HEK293 (cell line): Measurements from ENCODE around the gene MTX2.
A peak's percentile ranks its signal among the peaks of the same experiment; 100 is the strongest.

Experiments
- GLIS2 ChIP-seq: fragments of 450-650 bp; formaldehyde crosslinking; IDR thresholded peaks from 2 replicates; pipeline ENCODE4 v1.5.1; 2016; ENCODE audit warnings: missing biosample characterization, missing genetic modification characterization
- IKZF3 ChIP-seq: fragments of 450-650 bp; IDR thresholded peaks from 2 replicates; pipeline ENCODE4 v1.5.0; 2018; ENCODE audit warnings: missing biosample characterization, mild to moderate bottlenecking, missing genetic modification characterization, moderate library complexity
- KLF16 ChIP-seq: fragments of 450-650 bp; formaldehyde crosslinking; IDR thresholded peaks from 2 replicates; pipeline ENCODE4 v1.5.1; 2017; ENCODE audit warnings: missing biosample characterization, missing genetic modification characterization
- PRDM2 ChIP-seq: fragments of 450-650 bp; formaldehyde crosslinking; IDR thresholded peaks from 2 replicates; pipeline ENCODE4 v1.5.1; 2016; ENCODE audit warnings: missing biosample characterization, missing genetic modification characterization, borderline replicate concordance
- PRDM6 ChIP-seq: fragments of 450-650 bp; formaldehyde crosslinking; IDR thresholded peaks from 2 replicates; pipeline ENCODE4 v1.5.1; 2017; ENCODE audit warnings: missing biosample characterization, missing genetic modification characterization
- SP7 ChIP-seq: fragments of 450-650 bp; formaldehyde crosslinking; IDR thresholded peaks from 2 replicates; pipeline ENCODE4 v1.5.1; 2016; ENCODE audit warnings: missing biosample characterization, missing genetic modification characterization
- ZBTB8A ChIP-seq: fragments of 450-650 bp; formaldehyde crosslinking; IDR thresholded peaks from 2 replicates; pipeline ENCODE4 v1.5.1; 2016; ENCODE audit warnings: missing biosample characterization, missing genetic modification characterization
- ZFHX2 ChIP-seq: fragments of 450-650 bp; formaldehyde crosslinking; conservative IDR thresholded peaks from 2 replicates; pipeline ENCODE4 v1.5.1; 2016; ENCODE audit warnings: missing biosample characterization, missing genetic modification characterization
- ZFP69B ChIP-seq: fragments of 450-650 bp; formaldehyde crosslinking; IDR thresholded peaks from 2 replicates; pipeline ENCODE4 v1.5.1; 2016; ENCODE audit warnings: missing biosample characterization, missing genetic modification characterization
- ZNF155 ChIP-seq: fragments of 450-650 bp; formaldehyde crosslinking; IDR thresholded peaks from 2 replicates; pipeline ENCODE4 v1.5.1; 2016; ENCODE audit warnings: missing biosample characterization, missing genetic modification characterization
- ZNF280C ChIP-seq: fragments of 450-650 bp; formaldehyde crosslinking; IDR thresholded peaks from 2 replicates; pipeline ENCODE4 v1.5.1; 2016; ENCODE audit warnings: missing biosample characterization, missing genetic modification characterization
- ZNF449 ChIP-seq: fragments of 450-650 bp; formaldehyde crosslinking; IDR thresholded peaks from 2 replicates; pipeline ENCODE4 v1.5.1; 2017; ENCODE audit warnings: missing biosample characterization, mild to moderate bottlenecking, missing genetic modification characterization, moderate library complexity
- ZNF768 ChIP-seq: fragments of 450-650 bp; formaldehyde crosslinking; IDR thresholded peaks from 2 replicates; pipeline ENCODE4 v1.5.1; 2018; ENCODE audit warnings: missing biosample characterization, mild to moderate bottlenecking, missing genetic modification characterization
- ZNF776 ChIP-seq: fragments of 450-650 bp; formaldehyde crosslinking; IDR thresholded peaks from 2 replicates; pipeline ENCODE4 v1.5.0; 2017; ENCODE audit warnings: missing biosample characterization, missing genetic modification characterization, borderline replicate concordance
- ZNF785 ChIP-seq: fragments of 450-650 bp; formaldehyde crosslinking; IDR thresholded peaks from 2 replicates; pipeline ENCODE4 v1.5.1; 2016; ENCODE audit warnings: missing biosample characterization, missing genetic modification characterization
- TF ChIP-seq, protein P1 (sequence below): fragments of 450-650 bp; formaldehyde crosslinking; IDR thresholded peaks from 2 replicates; pipeline ENCODE4 v1.5.1; 2016; ENCODE audit warnings: missing biosample characterization, missing genetic modification characterization
- TF ChIP-seq, protein P2 (sequence below): fragments of 450-650 bp; formaldehyde crosslinking; optimal IDR thresholded peaks from 2 replicates; pipeline ENCODE3; 2016; ENCODE audit warnings: missing biosample characterization, mild to moderate bottlenecking, missing genetic modification characterization
- TF ChIP-seq, protein P3 (sequence below): fragments of 450-650 bp; IDR thresholded peaks from 2 replicates; pipeline ENCODE4 v1.5.1; 2018; ENCODE audit warnings: missing biosample characterization, mild to moderate bottlenecking, missing genetic modification characterization
- TF ChIP-seq, protein P4 (sequence below): fragments of 450-650 bp; formaldehyde crosslinking; IDR thresholded peaks from 2 replicates; pipeline ENCODE4 v1.5.1; 2017; ENCODE audit warnings: missing biosample characterization, missing genetic modification characterization

Gene MTX2

GRCh38 chr2:176293334-176293733 lies 24.1 kb downstream of the MTX2 start (continued):
- TF ChIP-seq PRDM6: no peak
- TF ChIP-seq ZBTB8A (tag by site-specific recombination): no peak
- TF ChIP-seq ZNF768 (tag by site-specific recombination): no peak
- no peak for TF ChIP-seq IKZF3
- TF ChIP-seq, protein P1, sequence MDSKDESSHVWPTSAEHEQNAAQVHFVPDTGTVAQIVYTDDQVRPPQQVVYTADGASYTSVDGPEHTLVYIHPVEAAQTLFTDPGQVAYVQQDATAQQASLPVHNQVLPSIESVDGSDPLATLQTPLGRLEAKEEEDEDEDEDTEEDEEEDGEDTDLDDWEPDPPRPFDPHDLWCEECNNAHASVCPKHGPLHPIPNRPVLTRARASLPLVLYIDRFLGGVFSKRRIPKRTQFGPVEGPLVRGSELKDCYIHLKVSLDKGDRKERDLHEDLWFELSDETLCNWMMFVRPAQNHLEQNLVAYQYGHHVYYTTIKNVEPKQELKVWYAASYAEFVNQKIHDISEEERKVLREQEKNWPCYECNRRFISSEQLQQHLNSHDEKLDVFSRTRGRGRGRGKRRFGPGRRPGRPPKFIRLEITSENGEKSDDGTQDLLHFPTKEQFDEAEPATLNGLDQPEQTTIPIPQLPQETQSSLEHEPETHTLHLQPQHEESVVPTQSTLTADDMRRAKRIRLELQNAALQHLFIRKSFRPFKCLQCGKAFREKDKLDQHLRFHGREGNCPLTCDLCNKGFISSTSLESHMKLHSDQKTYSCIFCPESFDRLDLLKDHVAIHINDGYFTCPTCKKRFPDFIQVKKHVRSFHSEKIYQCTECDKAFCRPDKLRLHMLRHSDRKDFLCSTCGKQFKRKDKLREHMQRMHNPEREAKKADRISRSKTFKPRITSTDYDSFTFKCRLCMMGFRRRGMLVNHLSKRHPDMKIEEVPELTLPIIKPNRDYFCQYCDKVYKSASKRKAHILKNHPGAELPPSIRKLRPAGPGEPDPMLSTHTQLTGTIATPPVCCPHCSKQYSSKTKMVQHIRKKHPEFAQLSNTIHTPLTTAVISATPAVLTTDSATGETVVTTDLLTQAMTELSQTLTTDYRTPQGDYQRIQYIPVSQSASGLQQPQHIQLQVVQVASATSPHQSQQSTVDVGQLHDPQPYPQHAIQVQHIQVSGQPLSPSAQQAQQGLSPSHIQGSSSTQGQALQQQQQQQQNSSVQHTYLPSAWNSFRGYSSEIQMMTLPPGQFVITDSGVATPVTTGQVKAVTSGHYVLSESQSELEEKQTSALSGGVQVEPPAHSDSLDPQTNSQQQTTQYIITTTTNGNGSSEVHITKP (tag by site-specific recombination): peak; percentile 88
- no peak for TF ChIP-seq GLIS2 (tag by site-specific recombination)
- TF ChIP-seq ZNF785 (tag by site-specific recombination): no peak
- TF ChIP-seq ZNF776: no peak
- TF ChIP-seq, protein P2, sequence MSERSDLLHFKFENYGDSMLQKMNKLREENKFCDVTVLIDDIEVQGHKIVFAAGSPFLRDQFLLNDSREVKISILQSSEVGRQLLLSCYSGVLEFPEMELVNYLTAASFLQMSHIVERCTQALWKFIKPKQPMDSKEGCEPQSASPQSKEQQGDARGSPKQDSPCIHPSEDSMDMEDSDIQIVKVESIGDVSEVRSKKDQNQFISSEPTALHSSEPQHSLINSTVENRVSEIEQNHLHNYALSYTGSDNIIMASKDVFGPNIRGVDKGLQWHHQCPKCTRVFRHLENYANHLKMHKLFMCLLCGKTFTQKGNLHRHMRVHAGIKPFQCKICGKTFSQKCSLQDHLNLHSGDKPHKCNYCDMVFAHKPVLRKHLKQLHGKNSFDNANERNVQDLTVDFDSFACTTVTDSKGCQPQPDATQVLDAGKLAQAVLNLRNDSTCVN (tag by site-specific recombination): no peak
- no peak for TF ChIP-seq ZFHX2 (tag by site-specific recombination)
- TF ChIP-seq ZNF449 (tag by site-specific recombination): no peak
- TF ChIP-seq PRDM2 (tag by site-specific recombination): no peak
- TF ChIP-seq, protein P3, sequence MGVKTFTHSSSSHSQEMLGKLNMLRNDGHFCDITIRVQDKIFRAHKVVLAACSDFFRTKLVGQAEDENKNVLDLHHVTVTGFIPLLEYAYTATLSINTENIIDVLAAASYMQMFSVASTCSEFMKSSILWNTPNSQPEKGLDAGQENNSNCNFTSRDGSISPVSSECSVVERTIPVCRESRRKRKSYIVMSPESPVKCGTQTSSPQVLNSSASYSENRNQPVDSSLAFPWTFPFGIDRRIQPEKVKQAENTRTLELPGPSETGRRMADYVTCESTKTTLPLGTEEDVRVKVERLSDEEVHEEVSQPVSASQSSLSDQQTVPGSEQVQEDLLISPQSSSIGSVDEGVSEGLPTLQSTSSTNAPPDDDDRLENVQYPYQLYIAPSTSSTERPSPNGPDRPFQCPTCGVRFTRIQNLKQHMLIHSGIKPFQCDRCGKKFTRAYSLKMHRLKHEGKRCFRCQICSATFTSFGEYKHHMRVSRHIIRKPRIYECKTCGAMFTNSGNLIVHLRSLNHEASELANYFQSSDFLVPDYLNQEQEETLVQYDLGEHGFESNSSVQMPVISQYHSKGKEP (tag by site-specific recombination): no peak
- no peak for TF ChIP-seq ZNF155 (tag by site-specific recombination)
- no peak for TF ChIP-seq ZNF280C (tag by site-specific recombination)
- TF ChIP-seq, protein P4, sequence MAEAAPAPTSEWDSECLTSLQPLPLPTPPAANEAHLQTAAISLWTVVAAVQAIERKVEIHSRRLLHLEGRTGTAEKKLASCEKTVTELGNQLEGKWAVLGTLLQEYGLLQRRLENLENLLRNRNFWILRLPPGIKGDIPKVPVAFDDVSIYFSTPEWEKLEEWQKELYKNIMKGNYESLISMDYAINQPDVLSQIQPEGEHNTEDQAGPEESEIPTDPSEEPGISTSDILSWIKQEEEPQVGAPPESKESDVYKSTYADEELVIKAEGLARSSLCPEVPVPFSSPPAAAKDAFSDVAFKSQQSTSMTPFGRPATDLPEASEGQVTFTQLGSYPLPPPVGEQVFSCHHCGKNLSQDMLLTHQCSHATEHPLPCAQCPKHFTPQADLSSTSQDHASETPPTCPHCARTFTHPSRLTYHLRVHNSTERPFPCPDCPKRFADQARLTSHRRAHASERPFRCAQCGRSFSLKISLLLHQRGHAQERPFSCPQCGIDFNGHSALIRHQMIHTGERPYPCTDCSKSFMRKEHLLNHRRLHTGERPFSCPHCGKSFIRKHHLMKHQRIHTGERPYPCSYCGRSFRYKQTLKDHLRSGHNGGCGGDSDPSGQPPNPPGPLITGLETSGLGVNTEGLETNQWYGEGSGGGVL (tag by site-specific recombination): no peak
- no peak for TF ChIP-seq ZFP69B (tag by site-specific recombination)
- TF ChIP-seq KLF16 (tag by site-specific recombination): no peak
- TF ChIP-seq SP7 (tag by site-specific recombination): 0 out of 2 replicates have a peak, but pooled peaks have one; percentile 23
